ENCODE data around the gene SLC15A4.
"Not testable (repeated sequence)": the region's sequence is repeated elsewhere in the genome, so short reads cannot be mapped to it uniquely, and the experiment has no call there.

SLC15A4 gene

DNA sequence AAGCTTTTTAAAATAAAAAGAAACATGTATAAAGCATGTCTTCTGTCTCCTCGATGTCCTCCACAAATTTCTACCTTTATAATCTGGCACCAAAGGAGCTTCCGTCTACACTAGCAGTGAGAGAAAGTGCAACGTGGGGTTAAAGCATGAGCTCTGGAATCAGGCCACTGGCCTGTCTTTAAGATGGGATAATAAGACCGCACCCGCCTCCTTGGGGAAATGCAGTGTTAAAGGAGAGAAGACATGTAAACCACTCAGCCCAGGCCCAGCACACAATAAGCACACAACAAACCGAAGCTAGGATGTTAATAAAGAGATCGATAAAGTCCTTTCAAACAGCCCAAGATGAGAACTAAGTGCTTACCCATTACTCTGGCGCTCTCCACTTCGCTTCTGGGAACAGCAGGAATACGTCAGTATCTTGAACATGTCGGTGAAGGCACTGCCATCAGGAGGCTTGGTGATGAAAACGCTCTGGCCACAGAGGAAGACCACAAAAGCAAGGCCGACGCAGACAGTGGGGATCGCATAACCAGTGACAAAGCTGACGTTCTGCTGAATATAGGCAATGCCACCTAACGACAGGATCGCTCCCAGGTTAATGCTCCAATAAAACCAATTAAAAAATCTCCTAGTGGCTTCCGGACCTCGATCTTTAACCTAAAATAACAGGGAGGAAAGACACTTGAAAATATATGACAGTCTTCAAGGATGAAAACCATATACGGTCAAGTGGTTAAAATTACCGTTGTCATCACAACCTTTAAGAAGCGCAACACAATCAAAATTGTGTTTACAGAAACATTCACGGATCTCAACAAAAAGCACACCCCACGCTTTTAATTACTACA lies 9.1 kb downstream of the SLC15A4 start:
- DNase-seq (ENCODE audit: low spot score): no peak

DNA sequence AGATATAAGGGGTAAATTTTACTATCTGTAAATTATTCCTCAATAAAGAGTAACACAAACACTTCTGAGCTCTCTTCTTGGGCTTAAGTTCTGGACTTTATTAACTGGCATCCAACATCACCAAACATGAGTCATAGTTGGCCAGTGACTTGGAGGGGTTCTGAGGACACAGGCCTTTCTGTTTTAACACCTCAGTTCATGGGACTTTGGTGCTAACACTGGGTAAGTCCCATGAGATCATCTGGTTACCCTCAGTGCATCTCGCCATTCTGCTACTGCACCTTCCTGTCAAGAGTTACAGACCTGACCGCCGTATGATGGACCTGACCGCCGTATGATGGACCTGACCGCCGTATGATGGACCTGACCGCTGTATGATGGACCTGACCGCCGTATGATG lies 9.9 kb downstream of the SLC15A4 start:
- no peak for DNase-seq (ENCODE audit: low spot score)

DNA sequence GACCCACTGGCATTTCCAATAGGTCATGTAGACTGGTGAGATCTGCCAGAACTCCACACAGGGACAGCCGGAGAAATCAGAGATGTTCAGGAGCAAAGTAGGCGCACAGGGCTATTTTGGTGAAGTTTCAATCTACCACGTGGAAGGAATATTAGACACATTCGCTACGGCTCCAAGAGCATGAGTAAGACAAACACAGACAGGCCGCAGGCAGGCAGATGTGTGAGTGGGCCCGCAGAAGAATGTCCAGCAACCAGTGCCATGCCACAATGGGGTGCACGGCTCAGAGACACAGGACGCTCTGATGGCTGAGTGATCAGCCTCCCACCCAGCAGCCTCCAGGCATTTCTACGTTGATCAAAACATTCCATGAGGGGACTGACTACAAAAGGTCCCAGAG lies 10.4 kb downstream of the SLC15A4 start:
- DNase-seq (ENCODE audit: low spot score): no peak

DNA sequence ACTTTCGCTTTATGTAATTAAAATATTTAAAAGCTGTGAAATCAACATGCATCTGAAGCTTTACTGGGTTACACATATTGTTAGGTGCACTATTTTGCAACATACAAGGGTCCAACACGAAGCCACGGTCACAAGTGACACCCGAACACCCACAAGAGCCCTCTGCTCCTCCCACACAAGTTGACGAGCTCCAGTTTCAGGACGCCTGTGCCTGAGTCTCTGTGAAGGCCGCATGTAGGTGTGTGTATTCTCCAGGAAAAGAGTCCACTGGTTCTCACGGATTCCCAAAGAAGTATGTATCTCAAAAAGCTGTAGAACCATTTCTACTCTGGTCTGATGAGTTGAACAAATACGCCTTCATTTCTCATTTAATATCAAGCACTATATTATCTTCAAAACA lies 12.0 kb downstream of the SLC15A4 start:
- no peak for DNase-seq (ENCODE audit: low spot score)

DNA sequence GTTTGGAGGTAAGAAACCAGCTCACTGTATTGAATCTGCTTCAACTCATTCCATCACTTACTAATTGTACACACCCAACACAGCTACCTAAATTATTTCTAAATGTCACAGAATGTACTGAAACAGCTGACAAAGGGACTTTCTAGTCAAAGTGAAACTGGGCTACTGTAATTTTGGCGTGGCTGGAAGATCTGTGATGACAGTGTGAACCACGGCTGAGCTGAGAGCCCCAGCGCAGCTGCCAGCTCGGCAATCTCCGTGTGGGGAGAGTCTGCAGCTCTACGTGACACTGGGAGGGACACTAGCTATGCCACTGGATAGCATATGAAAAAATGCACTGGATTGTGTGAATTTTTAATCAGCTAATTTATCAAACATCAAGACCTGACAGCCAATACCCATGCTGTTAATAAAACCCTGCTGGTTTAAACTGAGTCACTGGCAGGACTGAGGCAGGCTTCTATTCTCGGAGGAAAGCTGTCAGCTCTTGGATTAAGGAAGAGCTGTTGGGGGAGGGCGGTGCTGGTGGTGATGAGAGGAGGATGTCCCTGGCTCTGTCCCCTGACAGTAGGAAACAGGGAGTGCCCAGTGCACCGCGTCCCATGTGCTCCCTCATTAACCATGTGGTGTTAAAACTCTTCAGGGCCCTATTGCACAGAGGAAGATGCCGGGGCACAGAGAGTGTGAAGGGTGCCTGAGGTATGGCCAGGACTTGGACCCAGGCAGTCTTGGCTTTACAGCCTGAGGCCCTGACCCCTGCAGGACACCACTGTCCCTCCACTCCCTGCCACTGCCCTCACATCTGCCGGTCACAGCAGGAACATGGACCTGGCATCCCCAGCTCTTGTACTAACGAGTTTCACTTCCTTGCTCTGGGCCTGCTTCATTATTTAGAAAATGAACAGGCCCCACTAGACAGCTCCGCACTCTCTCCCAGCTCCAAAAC lies 13.3 kb downstream of the SLC15A4 start:
- DNase-seq (ENCODE audit: low spot score): no peak

DNA sequence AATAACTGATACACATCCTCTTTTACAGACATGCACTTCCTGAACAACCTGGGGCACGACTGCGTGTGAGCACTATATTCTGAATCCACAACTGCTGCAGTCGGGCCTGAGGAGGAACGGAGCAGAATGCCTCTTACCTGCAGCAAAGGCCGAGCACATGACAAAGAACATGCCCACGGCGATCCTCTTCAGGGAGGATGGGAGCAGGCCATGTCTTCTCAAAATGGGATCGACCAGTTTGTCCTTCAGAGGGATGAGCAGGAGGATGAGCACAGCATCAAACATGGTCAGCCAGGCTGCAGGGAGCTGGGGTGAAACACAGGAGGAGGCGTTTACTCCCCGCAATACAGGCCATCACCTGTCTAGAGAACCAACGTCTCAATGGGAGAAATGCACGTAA lies 15.1 kb downstream of the SLC15A4 start:
- no peak for DNase-seq (ENCODE audit: low spot score)

DNA sequence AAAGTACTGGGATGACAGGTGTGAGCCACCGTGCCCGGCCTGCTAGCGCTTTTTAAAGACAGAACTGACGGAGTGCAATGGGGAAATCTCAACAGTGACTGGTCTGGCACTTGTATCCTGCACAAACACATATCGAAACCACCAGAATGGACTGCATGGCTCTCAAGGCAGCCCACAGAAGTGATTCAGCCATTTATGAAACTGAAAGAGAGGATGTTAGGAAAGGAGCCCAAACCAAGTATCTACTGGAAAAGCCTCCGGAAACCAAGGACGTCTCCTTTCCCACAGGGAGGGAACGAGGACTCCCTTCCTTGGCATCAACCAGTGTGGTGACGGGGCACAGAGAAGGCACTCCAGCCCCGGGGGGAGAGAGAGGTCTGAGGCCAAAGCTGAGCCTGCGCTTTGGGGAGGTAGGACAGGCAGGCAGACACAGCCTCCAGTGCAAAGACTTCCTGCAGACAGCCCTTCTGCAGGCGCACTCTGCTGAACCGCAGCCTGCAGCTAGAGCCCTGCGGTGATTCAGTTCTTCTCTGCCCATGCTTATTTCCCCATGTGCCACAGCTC lies 16.5 kb downstream of the SLC15A4 start:
- no peak for DNase-seq (ENCODE audit: low spot score)

DNA sequence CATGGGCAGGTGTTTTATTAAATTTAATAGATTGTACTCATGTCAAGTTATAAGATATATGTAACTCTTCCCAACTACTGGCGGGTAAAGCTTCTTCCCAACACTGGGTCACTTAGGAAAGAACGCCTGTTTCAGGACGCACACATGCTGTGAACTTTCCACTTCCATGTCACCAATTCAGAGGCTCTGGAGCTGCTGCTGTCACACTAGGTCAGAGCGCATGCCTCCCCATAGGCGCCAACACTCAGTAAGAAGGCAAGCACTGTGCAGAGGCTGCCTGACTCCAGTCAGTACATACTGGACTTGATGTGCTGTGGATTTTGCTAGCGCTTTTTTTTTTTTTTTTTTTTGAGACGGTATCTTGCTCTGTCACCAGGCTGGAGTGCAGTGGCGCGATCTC lies 17.2 kb downstream of the SLC15A4 start:
- no peak for DNase-seq (ENCODE audit: low spot score)

DNA sequence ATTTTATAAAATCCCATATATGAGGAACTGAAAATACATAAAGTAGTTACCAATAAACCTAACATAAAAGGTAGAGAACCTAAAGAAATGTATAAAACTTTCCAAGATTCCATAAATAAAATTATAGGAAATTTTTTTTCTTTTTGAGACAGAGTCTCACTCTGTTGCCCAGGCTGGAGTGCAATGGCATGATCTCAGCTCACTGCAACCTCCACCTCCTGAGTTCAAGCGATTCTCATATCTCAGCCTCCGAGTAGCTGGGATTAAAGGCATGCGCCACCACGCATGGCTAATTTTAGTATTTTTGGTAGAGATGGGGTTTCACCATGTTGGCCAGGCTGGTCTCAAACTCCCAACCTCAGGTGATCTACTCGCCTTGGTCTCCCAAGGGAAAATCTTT lies 18.4 kb downstream of the SLC15A4 start:
- DNase-seq (ENCODE audit: low spot score): not testable (repeated sequence)

DNA sequence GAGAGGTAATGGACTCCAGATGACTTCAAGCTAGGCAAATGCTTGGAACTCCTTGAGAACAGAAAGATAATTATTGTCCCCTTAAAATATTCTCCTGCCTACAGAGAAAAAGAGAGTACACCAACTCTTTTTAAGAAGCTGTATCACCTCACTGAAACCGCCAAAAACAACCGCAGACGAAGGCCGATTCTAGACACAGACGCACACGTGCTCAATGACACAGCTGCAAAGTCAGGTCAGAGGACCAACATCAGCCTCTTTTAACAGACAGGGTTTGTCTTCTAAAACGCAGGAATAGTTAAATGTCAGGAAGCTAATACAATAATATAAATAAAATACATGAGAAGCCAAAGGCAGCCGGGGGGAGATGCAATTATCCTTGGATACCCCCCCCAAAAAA lies 19.0 kb downstream of the SLC15A4 start:
- DNase-seq (ENCODE audit: low spot score): no peak

DNA sequence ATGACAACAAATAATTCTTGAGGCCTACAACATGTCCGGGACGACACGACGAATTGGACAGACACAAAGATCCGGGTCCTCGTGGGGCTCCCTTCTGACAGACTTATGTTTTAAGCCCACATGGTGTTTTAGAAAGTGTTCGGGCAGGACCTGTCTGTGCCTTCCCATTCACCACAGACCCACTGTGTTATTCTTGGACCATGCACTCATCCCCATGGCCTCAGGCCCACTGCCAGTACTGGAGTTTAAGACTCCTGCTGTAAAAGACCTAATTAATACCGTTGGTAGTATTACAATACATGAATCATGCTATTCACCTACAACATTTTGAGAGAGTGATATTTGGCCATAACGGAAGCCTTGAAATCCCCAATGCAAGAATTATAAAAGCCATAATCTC lies 20.0 kb downstream of the SLC15A4 start:
- DNase-seq (ENCODE audit: low spot score): no peak

DNA sequence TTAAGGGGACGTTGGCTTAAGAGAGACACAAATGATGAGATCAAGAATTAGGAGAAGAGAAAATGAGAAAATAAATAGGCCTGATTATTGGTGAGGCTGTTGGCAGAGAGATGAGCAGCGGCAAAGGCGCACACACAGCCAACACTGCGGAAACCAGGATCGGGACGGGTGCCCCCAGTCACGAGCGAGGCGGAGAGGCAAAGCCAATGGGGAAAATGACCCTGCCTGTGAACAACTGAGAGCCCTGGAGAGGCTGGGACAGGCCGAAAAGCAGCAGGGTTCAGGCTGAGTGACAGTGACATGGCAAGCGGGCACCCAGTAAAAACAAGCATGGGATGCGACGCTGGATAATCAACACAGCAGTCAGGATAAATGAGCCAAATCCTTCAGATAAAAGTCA lies 21.0 kb downstream of the SLC15A4 start:
- DNase-seq (ENCODE audit: low spot score): no peak

DNA sequence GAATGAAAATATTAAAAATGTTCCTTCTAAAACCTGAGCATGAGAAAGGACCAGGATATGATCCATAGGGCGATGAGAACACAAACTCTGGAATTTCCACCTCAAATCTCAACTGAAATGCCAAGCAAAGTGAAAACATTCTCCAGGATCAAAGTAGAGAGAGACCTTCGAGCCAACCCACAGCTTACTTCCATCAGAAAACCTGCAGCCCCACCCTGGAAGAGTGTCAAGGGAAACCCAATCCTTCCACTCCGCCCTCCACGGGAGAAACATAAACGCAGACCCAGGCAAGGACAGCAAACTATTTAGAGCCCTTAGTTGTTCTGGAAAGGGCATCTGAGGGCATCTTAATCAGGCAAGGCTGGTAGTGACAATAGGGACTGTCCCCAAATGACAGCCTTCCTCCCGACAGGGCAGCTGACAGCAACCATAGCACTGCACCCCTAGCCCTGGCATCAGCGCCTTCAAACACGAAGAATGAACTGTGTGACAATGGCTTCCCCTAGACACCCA lies 21.8 kb downstream of the SLC15A4 start:
- peak; percentile 52 for DNase-seq (ENCODE audit: low spot score)

DNA sequence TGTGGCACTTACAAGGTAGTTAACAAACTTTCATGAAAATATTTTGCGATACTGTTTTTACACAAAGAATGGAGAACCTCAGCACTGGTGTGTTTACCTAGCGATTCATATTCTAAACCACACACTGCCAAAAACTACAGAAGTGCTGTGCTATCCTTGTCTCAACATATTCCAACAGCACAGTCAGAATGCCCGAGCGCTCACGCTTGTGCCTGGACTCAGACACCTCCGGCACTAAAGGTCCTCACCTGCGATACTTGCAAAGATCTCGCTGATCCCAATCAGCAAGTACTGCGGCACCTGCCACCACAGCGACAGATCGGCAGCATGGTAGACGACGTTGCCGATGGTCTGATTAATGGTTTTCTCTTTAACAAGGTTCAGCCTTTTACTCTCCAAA lies 23.2 kb downstream of the SLC15A4 start:
- DNase-seq (ENCODE audit: low spot score): no peak

DNA sequence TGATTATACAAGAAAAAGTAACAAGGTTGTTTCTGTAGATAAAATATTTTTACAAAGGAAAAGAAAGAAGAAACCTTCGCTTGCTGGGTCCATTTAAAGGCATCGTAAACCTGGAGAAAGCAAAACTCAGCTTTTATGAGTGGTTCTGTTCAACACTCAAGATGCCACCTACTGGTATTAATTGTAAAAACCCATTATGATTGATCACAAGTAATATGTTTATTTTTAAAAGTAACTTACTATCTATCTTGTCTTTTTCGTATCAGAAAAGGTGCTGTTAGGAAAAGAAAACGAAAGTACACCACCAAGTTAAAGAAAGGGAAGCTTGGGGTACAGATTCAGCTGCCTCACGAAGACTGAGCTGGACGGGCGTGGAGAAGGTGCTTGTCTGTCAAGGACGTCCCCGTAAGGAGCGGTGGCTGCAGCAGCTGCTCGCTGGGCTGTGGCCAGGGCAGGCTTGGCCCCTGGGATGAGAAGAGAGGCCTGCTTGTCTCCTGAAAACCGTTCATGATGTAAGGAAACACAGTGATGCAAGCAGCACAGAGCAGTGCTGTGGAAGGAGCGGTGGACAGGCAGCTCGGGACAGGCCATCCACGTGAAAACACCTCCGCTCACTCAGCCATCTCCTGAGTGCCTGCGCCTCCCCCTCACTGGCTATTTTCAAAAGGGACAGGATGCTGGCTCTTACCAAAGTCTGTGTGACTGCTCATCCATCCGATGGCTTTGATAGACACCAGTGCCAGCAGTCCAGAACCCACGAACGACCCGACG lies 25.0 kb downstream of the SLC15A4 start:
- no peak for DNase-seq (ENCODE audit: low spot score)

DNA sequence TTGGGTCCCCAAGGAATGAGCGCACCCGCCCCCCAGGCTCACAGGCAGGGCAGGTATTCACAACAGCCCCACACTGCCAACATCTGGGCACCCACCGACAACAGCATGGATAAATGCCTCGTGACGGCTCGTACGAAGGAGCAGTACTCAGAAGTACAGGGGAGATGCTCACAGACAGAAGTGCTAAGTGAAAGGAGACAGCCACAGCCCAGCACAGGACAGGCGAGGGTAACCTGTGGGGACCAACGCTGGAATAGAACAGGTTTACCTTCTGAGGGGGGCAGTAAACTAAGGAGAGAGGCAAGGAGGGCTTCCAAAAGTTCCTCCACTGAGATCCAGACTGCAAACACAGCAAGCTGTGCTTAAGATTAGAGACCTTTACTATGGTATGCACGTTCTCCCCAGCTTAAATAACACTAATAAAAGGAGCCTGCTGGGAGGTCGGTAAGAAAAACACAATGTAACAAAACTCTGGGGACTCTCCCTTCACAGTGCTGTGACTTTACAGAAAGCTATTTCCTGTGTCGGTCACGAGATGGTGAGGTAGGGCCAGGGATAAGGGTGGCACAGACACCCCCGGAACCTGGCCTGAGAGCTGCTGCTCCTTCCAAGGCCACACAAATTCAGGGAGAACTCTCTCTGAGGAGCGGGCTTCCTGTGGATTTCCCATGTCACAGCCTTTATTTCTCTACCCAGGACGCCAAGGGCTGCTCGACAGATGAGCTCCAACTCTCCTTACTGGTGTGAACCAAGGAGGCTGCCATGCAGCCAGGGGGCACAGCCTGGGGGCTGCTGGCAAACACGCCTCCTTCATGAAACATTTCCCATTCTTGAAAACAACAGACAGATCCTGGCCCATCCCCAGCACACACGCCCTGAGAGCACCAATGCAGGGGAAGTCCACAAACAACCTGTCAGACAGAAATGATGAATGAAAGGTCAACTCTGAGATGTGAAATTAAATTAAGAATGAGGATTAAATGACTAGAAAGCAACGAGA lies 26.3 kb downstream of the SLC15A4 start:
- DNase-seq (ENCODE audit: low spot score): peak; percentile 75

DNA sequence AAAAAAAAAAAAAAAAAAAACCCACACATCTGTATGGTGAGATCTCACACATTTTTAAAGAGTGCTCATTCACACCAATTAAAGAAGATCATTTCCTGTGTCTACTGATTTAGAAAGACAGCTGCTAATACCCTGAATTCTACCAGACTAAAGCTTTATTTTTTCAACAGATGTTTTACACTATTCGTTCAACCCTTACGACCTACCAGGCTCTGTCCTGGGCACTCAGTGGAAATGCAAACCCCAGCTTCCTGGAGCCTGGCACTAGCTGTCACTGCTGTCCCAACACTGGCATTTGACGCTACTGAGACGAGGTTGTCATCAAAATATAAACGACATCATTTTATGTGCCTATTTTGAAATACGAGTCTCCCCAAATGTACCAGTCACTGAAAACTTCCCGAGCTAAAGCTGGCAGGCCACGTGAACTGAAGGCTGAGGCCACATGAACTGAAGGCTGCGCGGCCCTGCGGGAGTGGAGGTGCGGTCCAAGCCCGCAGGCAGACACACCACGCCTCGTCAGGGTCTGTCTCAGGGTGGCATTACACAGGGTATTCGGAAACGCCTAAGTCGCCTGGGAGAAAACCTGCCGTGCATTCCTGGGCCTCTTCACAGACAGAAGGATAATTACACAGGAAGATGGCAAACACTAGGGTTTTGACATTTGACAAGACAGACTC lies 27.2 kb downstream of the SLC15A4 start:
- DNase-seq (ENCODE audit: low spot score): no peak

DNA sequence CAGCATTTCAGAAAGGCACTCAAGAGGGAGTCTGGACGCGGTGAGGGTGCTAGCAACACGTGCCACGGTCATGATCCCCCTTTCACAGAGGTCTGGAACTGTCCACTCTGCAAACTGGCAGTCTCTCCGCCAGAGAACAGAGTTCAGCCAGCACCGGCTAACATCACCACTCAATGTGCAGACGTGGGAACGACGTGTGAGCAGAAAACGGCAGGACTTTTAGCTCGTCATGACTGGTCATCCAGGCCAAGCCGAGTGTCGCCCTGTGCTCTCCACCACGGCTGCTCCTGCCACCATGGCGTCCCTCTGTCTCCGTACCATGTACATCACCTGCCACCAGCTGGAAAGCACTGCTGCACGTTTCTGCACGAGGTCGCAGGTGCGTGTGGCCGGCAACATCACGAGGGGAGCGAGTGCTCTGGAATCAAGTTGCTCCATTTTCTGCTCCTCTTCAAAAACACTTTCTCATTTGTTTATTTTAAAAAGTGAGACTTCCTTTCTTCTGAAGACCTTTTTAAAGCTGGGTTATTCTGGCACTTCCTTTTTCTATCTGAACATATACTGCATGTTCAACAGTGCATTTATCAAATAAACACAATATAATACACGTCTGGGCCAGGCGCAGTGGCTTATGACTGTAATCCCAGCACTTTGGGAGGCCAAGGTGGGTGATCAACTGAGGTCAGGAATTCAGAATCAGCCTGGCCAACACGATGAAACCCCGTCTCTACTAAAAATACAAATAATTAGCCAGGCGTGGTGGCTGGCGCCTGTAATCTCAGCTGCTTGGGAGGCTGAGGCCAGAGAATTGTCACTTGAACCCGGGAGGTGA lies 28.0 kb downstream of the SLC15A4 start:
- no peak for DNase-seq (ENCODE audit: low spot score)

Measured in hepatic stellate cell (primary cell).